Peyer's patch (tissue), 4 donors: Measurements from ENCODE around the gene GFOD1. TPM values are rescaled to one million over a fixed set of nuclear protein-coding genes. Genes with fewer than 3 reads are reported as not detected.
A peak's percentile ranks its signal among the peaks of the same experiment; 100 is the strongest.

ENCODE experiments used
- DNase-seq, 3 donors: peaks; one replicate each; pipeline ENCODE4 v3.0.0-alpha.2; 2017 to 2019
- H3K27ac ChIP-seq, 4 donors: fragments of 200-600 bp; sonication (generic); one replicate each; pipeline ENCODE4 v1.5.1; 2016 to 2019
- H3K27me3 ChIP-seq, 2 donors: fragments of 200-600 bp; sonication (generic); one replicate each; pipeline ENCODE4 v1.5.1; 2019
- H3K36me3 ChIP-seq, 3 donors: fragments of 200-600 bp; sonication (generic); one replicate each; pipeline ENCODE4 v1.5.1; 2016 to 2019
- H3K4me1 ChIP-seq, 4 donors: fragments of 200-600 bp; sonication (generic); one replicate each; pipeline ENCODE4 v1.5.1; 2016 to 2019
- H3K4me3 ChIP-seq, 4 donors: fragments of 200-600 bp; sonication (generic); 1 replicate in 3 of 4; 2 replicates in 1 of 4; pipeline ENCODE4 v1.5.1; 2016 to 2019; ENCODE audit warnings: mild to moderate bottlenecking in 1 of 4
- H3K9me3 ChIP-seq, 4 donors: fragments of 200-600 bp; sonication (generic); one replicate each; pipeline ENCODE4 v1.5.1; 2016 to 2019; ENCODE audit warnings: mild to moderate bottlenecking in 1 of 4
- CTCF ChIP-seq, 6 experiments: fragments of 450-650 bp in 4 of 6; fragments of 200-600 bp in 2 of 6; sonication (generic) in 1 of 6; IDR thresholded peaks; one replicate each; pipeline ENCODE4 v1.5.1; 2017 to 2019; ENCODE audit warnings: antibody characterized with exemption in 6 of 6, mild to moderate bottlenecking in 3 of 6, moderate library complexity in 1 of 6
- POLR2A ChIP-seq, 2 donors: fragments of 450-650 bp; IDR thresholded peaks; one replicate each; pipeline ENCODE4 v1.5.1; 2017; ENCODE audit warnings: antibody characterized with exemption in 2 of 2, mild to moderate bottlenecking in 2 of 2, moderate library complexity in 2 of 2
- total RNA-seq, 4 donors: library from RNA; depleted of rRNA; stranded (reverse); fragments of >200 nt; gene quantifications; one replicate each; pipeline ENCODE4 v1.1.0, GENCODE V29; 2016

GFOD1 gene
- total RNA-seq, 4 donors from 2014 or later = 10.7 to 24.2 (median 17.6) TPM

GRCh38 chr6:13453153-13453552 lies 34.2 kb downstream of the GFOD1 start:
- TF ChIP-seq CTCF (IDR thresholded peaks at IDR 0.05) (no peak), POLR2A (IDR thresholded peaks at IDR 0.05) (no peak)
- Histone ChIP-seq H3K27me3 (no peaks in the 10 kb centered on the region), H3K9me3 (no peaks in the 10 kb centered on the region), H3K27ac (peak overlapping the region in 2 of 4 donors; percentile 79 to 80), H3K36me3 (no peaks in the 10 kb centered on the region), H3K4me1 (peaks cover 0 to 37% (median 24%) of the 10 kb centered on the region in 4 donors), H3K4me3 (no peak overlapping the region)
- DNase-seq = no peak

GRCh38 chr6:13452346-13453117 lies 34.9 kb downstream of the GFOD1 start:
- TF ChIP-seq CTCF (IDR thresholded peaks at IDR 0.05) (no peak), POLR2A (IDR thresholded peaks at IDR 0.05) (no peak)
- Histone ChIP-seq H3K36me3 (no peaks in the 10 kb centered on the region), H3K4me3 (no peak overlapping the region), H3K27ac (peak overlapping the region in 2 of 4 donors; percentile 22 to 80), H3K4me1 (peaks cover 0 to 37% (median 26%) of the 10 kb centered on the region in 4 donors), H3K9me3 (no peaks in the 10 kb centered on the region), H3K27me3 (no peaks in the 10 kb centered on the region)
- DNase-seq = no peak

- TF ChIP-seq CTCF (IDR thresholded peaks at IDR 0.05) (no peak), POLR2A (IDR thresholded peaks at IDR 0.05) (no peak)
- no peak for DNase-seq
- Histone ChIP-seq H3K9me3 (no peaks in the 10 kb centered on the region), H3K27ac (peak overlapping the region; percentile 36 to 80 (median 74)), H3K4me1 (peaks cover 0 to 39% (median 26%) of the 10 kb centered on the region in 4 donors), H3K4me3 (no peak overlapping the region), H3K36me3 (no peaks in the 10 kb centered on the region), H3K27me3 (no peaks in the 10 kb centered on the region)
These were observed 36.1 kb downstream of the GFOD1 start for GRCh38 chr6:13451181-13451895.

GRCh38 chr6:13450628-13451027 lies 36.8 kb downstream of the GFOD1 start:
- DNase-seq = no peak

More at GRCh38 chr6:13450628-13451027, 36.8 kb downstream of the GFOD1 start:
- Histone ChIP-seq H3K4me1 (peaks cover 0 to 42% (median 22%) of the 10 kb centered on the region in 4 donors), H3K27ac (peak overlapping the region; percentile 36 to 80 (median 74)), H3K4me3 (no peak overlapping the region), H3K36me3 (no peaks in the 10 kb centered on the region), H3K27me3 (no peaks in the 10 kb centered on the region), H3K9me3 (no peaks in the 10 kb centered on the region)
- no peak for TF ChIP-seq CTCF (IDR thresholded peaks at IDR 0.05)
- no peak for TF ChIP-seq POLR2A (IDR thresholded peaks at IDR 0.05)
